CD14-positive monocyte (primary cell): ENCODE data around the gene PYCARD. TPM values are rescaled to one million over a fixed set of nuclear protein-coding genes. Genes with fewer than 3 reads are reported as not detected.
A peak's percentile ranks its signal among the peaks of the same experiment; 100 is the strongest.

Experiments used
- DNase-seq, 3 donors: peaks; one replicate each; pipeline ENCODE4 v3.0.0-alpha.2; 2011 to 2022
- H2AFZ ChIP-seq: 2 replicates; pipeline ENCODE4 v1.6.0; 2012; ENCODE audit warnings: mild to moderate bottlenecking, low read depth, low read length, inconsistent platforms; ENCODE audit not compliant: insufficient read depth, poor library complexity, severe bottlenecking
- H3K27ac ChIP-seq, 2 donors: 1 replicate in 1 of 2; 2 replicates in 1 of 2; pipeline ENCODE4 v1.5.1; 2012 to 2013; ENCODE audit warnings: low read length in 2 of 2, control low read depth in 1 of 2, inconsistent platforms in 1 of 2, low read depth in 1 of 2, mild to moderate bottlenecking in 1 of 2
- H3K27me3 ChIP-seq, 2 donors: one replicate each; pipeline versions ENCODE4 v1.6.0 to v1.6.1; 2011 to 2013; ENCODE audit warnings: low read length in 2 of 2; ENCODE audit not compliant: control insufficient read depth in 2 of 2, insufficient read depth in 2 of 2
- H3K36me3 ChIP-seq, 2 donors: replicated peaks in 1 of 2; 1 replicate in 1 of 2; 2 replicates in 1 of 2; pipeline versions ENCODE4 v1.5.1 to v1.6.1; 2012 to 2013; ENCODE audit warnings: low read length in 2 of 2, control low read depth in 1 of 2, inconsistent platforms in 1 of 2, mild to moderate bottlenecking in 1 of 2; ENCODE audit not compliant: insufficient read depth in 2 of 2, control insufficient read depth in 1 of 2
- H3K4me1 ChIP-seq, 2 donors: 1 replicate in 1 of 2; 2 replicates in 1 of 2; pipeline versions ENCODE4 v1.5.1 to v1.6.1; 2012 to 2013; ENCODE audit warnings: low read length in 2 of 2, control low read depth in 1 of 2, inconsistent platforms in 1 of 2, mild to moderate bottlenecking in 1 of 2, moderate library complexity in 1 of 2; ENCODE audit not compliant: insufficient read depth in 2 of 2, control insufficient read depth in 1 of 2
- H3K4me2 ChIP-seq: replicated peaks from 2 replicates; pipeline ENCODE3; 2012; ENCODE audit warnings: low read length, moderate library complexity, mild to moderate bottlenecking; ENCODE audit not compliant: poor library complexity, severe bottlenecking; ENCODE audit errors: extremely low read depth
- H3K4me3 ChIP-seq, 3 experiments: fragments of 200-600 bp in 1 of 3; sonication (generic) in 1 of 3; replicated peaks in 1 of 3; 1 replicate in 2 of 3; 2 replicates in 1 of 3; pipeline ENCODE4 v1.5.1; 2011 to 2013; ENCODE audit warnings: low read length in 3 of 3, mild to moderate bottlenecking in 3 of 3, control low read depth in 2 of 3, low read depth in 2 of 3, inconsistent platforms in 1 of 3, moderate library complexity in 1 of 3
- H3K79me2 ChIP-seq: 2 replicates; pipeline ENCODE4 v1.6.0; 2012; ENCODE audit warnings: mild to moderate bottlenecking, control low read depth, inconsistent platforms, low read length, moderate library complexity; ENCODE audit not compliant: insufficient read depth
- H3K9ac ChIP-seq: 2 replicates; pipeline ENCODE4 v1.6.0; 2017; ENCODE audit warnings: low read length, mild to moderate bottlenecking; ENCODE audit not compliant: insufficient read depth, poor library complexity, severe bottlenecking
- H3K9me3 ChIP-seq, 2 donors: replicated peaks in 1 of 2; 1 replicate in 1 of 2; 2 replicates in 1 of 2; pipeline versions ENCODE4 v1.5.1 to v1.6.1; 2012 to 2013; ENCODE audit warnings: low read length in 2 of 2, control low read depth in 1 of 2; ENCODE audit not compliant: control insufficient read depth in 1 of 2, insufficient read depth in 1 of 2
- H4K20me1 ChIP-seq: 2 replicates; pipeline ENCODE4 v1.6.0; 2012; ENCODE audit warnings: mild to moderate bottlenecking, low read length, control low read depth, moderate library complexity; ENCODE audit not compliant: insufficient read depth
- H3K27ac Mint-ChIP-seq, 7 donors: one replicate each; pipeline ENCODE4 v1.8.0; 2020; ENCODE audit warnings: mild to moderate bottlenecking in 7 of 7, mixed read lengths in 7 of 7, moderate library complexity in 6 of 7, inconsistent platforms in 2 of 7
- H3K27me3 Mint-ChIP-seq, 3 donors: one replicate each; pipeline ENCODE4 v1.8.0; 2021 to 2022; ENCODE audit warnings: low read depth in 3 of 3, mild to moderate bottlenecking in 3 of 3, mixed read lengths in 3 of 3, moderate library complexity in 3 of 3, inconsistent platforms in 1 of 3
- H3K36me3 Mint-ChIP-seq, 2 donors: one replicate each; pipeline ENCODE4 v1.8.0; 2020; ENCODE audit warnings: mixed read lengths in 2 of 2, inconsistent platforms in 1 of 2, mild to moderate bottlenecking in 1 of 2
- H3K4me1 Mint-ChIP-seq: one replicate; pipeline ENCODE4 v1.8.0; 2020; ENCODE audit warnings: mild to moderate bottlenecking, mixed read lengths
- H3K4me3 Mint-ChIP-seq, 2 donors: one replicate each; pipeline ENCODE4 v1.8.0; 2020; ENCODE audit warnings: mild to moderate bottlenecking in 2 of 2, mixed read lengths in 2 of 2, moderate library complexity in 1 of 2
- H3K9me3 Mint-ChIP-seq, 7 donors: one replicate each; pipeline ENCODE4 v1.8.0; 2020 to 2022; ENCODE audit warnings: mixed read lengths in 7 of 7, mild to moderate bottlenecking in 6 of 7, moderate library complexity in 6 of 7, inconsistent platforms in 2 of 7
- WGBS: methylation state at CpG from one replicate; pipeline ENCODE4 v1.1.5; 2013; ENCODE audit warnings: missing lambda C conversion rate; ENCODE audit not compliant: insufficient coverage; 5-methylcytosine and 5-hydroxymethylcytosine counted together
- intact Hi-C, 2 donors: fragments of 100-400 bp; cut with micrococcal nuclease; formaldehyde crosslinking; loops; one replicate each; pipeline versions ENCODE4 v1.15.0 to v1.15.1; 2023
- polyA plus RNA-seq, 3 donors: library from polyadenylated mRNA; depleted of rRNA in 1 of 3; unstranded in 2 of 3; stranded (reverse) in 1 of 3; fragments of 300-500 nt in 2 of 3; fragments of >200 nt in 1 of 3; fragmentation: Illumina TruSeq in 2 of 3; gene quantifications; 1 replicate in 2 of 3; 2 replicates in 1 of 3; pipeline ENCODE4 v1.2.3, GENCODE V29; 2012 to 2021
- TF ChIP-seq, protein P1 (sequence below): fragments of 200-600 bp; IDR thresholded peaks from one replicate; pipeline ENCODE4 v1.8.0; 2022; ENCODE audit warnings: antibody characterized with exemption, mild to moderate bottlenecking

Gene PYCARD
- polyA plus RNA-seq, 3 donors: 214 to 400 (median 374) TPM

DNA sequence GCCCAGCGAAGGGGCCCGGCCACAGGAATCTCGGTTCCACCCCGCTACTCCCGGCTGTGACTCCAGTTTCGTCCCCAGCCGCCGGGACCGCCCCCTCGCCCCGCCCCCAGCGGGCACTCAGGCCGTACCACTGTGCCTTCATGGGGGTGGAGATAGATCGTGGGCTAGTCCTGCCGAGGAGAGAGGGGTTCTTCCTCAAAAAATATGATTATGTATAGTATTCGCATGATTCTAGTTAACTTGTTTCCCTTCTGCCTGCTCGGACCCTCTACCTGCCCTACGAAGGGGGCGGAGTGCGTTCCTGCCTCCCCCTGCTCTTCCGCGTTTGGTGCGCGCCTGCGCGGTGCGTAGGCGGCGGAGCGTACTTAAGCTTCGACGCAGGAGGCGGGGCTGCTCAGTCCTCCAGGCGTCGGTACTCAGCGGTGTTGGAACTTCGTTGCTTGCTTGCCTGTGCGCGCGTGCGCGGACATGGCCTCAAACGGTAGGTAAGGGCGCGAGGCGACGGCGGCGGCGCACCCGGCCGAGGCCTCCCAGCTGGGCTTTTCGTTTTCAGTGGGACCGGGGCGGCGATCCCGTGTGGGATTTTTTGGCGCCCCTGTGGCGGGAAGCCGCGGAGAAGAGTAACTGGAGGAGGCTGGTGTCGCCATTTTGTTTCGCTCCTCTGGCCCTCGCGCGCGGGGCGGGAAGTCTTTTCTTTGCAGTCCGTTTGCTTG, 22.7 kb downstream of the PYCARD start, which contains the start of gene FUS:
TSS of gene FUS (plus strand) at position 393 of the 713 bp plus-strand sequence. CDS start at position 469, 76 bp downstream.
- Histone ChIP-seq H4K20me1 (peaks cover 49% of the 10 kb centered on the region), H2AFZ (peak within 1 kb of the TSS; percentile 94), H3K4me1 (peaks cover 36 to 46% of the 10 kb centered on the region in 2 donors), H3K36me3 (peaks cover 26 to 28% of the 10 kb centered on the region in 2 donors), H3K27me3 (no peaks in the 10 kb centered on the region), H3K9ac (peak within 1 kb of the TSS; percentile 89), H3K27ac (peak within 1 kb of the TSS; percentile 88 to 95), H3K79me2 (peaks cover 61% of the 10 kb centered on the region), H3K4me3 (peak within 1 kb of the TSS; percentile 71 to 98 (median 95)), H3K9me3 (no peaks in the 10 kb centered on the region), H3K4me2 (peak within 1 kb of the TSS; percentile 99)
- TF ChIP-seq, protein P1, sequence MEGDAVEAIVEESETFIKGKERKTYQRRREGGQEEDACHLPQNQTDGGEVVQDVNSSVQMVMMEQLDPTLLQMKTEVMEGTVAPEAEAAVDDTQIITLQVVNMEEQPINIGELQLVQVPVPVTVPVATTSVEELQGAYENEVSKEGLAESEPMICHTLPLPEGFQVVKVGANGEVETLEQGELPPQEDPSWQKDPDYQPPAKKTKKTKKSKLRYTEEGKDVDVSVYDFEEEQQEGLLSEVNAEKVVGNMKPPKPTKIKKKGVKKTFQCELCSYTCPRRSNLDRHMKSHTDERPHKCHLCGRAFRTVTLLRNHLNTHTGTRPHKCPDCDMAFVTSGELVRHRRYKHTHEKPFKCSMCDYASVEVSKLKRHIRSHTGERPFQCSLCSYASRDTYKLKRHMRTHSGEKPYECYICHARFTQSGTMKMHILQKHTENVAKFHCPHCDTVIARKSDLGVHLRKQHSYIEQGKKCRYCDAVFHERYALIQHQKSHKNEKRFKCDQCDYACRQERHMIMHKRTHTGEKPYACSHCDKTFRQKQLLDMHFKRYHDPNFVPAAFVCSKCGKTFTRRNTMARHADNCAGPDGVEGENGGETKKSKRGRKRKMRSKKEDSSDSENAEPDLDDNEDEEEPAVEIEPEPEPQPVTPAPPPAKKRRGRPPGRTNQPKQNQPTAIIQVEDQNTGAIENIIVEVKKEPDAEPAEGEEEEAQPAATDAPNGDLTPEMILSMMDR: no peak
- peak; percentile 91 to 96 (median 94) for DNase-seq
- Mint-ChIP-seq H3K36me3 (peaks cover 28 to 29% of the 10 kb centered on the region in 2 donors), H3K27me3 (peaks cover 2 to 6% (median 4%) of the 10 kb centered on the region in 3 donors), H3K27ac (peak within 1 kb of the TSS; percentile 97 to 100 (median 99)), H3K4me1 (peaks cover 49% of the 10 kb centered on the region), H3K9me3 (peaks cover 0 to 3% (median 0%) of the 10 kb centered on the region in 7 donors), H3K4me3 (peak within 1 kb of the TSS; percentile 93 to 94)
- intact Hi-C loops: loop anchor here (2.0 to 10.0 kb wide), 3 partner anchors 67 to 265 kb away; partner anchors contain the start of genes ITGAX (in 1 of the 2) and ZNF843 (in 1 of the 2)
- under 1% methylated on average over 65 of the region's 69 CpGs for WGBS

DNA sequence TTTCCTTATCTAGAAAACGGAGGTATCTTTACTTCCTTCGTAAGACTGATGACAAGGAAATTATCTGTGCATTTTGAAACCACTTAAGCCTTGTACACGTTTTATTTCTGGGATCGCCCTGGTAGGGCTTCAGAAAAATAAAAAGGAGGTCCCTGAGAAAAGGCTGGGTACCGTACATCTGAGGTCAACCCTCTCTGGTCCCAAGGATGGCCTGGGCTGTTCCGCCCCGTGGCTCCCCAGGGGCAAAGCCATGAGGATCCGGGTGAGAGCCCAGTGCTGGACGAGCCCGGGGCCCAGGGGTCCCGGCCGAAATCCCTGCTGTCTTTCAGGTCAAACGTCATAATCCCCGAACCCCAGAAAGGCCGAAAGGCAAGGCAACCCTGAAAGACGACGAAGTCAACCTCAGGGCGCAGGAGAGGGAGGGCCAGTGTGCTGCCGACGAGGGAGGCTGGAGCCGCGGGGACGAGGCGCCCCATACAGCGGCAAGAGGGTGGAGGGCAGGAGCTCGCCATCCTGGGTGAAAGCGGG, 23.3 kb downstream of the PYCARD start:
- Histone ChIP-seq H3K27me3 (no peaks in the 10 kb centered on the region), H3K79me2 (peaks cover 54% of the 10 kb centered on the region), H3K27ac (peak overlapping the region; percentile 88 to 95), H3K4me3 (peak overlapping the region; percentile 71 to 98 (median 95)), H3K9ac (peak overlapping the region; percentile 89), H4K20me1 (peaks cover 43% of the 10 kb centered on the region), H2AFZ (peak overlapping the region; percentile 94), H3K4me1 (peaks cover 34 to 42% of the 10 kb centered on the region in 2 donors), H3K9me3 (no peaks in the 10 kb centered on the region), H3K4me2 (peak overlapping the region; percentile 99), H3K36me3 (peaks cover 21 to 22% of the 10 kb centered on the region in 2 donors)
- Mint-ChIP-seq H3K9me3 (peaks cover 0 to 3% (median 0%) of the 10 kb centered on the region in 7 donors), H3K4me3 (peak overlapping the region; percentile 89 to 93), H3K4me1 (peaks cover 45% of the 10 kb centered on the region), H3K36me3 (peaks cover 22 to 23% of the 10 kb centered on the region in 2 donors), H3K27ac (peak overlapping the region; percentile 97 to 100 (median 99)), H3K27me3 (peaks cover 2 to 6% (median 5%) of the 10 kb centered on the region in 3 donors)
- TF ChIP-seq, protein P1: no peak
- intact Hi-C loops: loop anchor here in 1 of 2 donors (10.0 kb wide), 1 partner anchor 266 kb away; the partner anchor contains the start of gene ZNF843
- WGBS: under 1% methylated on average over 25 of the region's 27 CpGs
- DNase-seq: no peak
